ENCODE results near the gene MTHFD1L.
"Not testable (repeated sequence)": the region's sequence is repeated elsewhere in the genome, so short reads cannot be mapped to it uniquely, and the experiment has no call there.

The MTHFD1L gene

GRCh38 chr6:151092591-151092990 lies 227.1 kb downstream of the MTHFD1L start:
- no peak for DNase-seq (ENCODE audit: low read depth, low spot score)

- no peak for DNase-seq (ENCODE audit: low read depth, low spot score)
Observed at GRCh38 chr6:151093706-151094105, 228.2 kb downstream of the MTHFD1L start.

GRCh38 chr6:151095538-151096254 lies 230.2 kb downstream of the MTHFD1L start:
- DNase-seq (ENCODE audit: low read depth, low spot score), result no peak

GRCh38 chr6:151096255-151096612 lies 230.7 kb downstream of the MTHFD1L start:
- no peak for DNase-seq (ENCODE audit: low read depth, low spot score)

GRCh38 chr6:151096691-151097606 lies 231.4 kb downstream of the MTHFD1L start:
- peak; percentile 57 for DNase-seq (ENCODE audit: low read depth, low spot score)

- DNase-seq (ENCODE audit: low read depth, low spot score), result peak; percentile 20
Observed at GRCh38 chr6:151098166-151098565, 232.7 kb downstream of the MTHFD1L start.

- DNase-seq (ENCODE audit: low read depth, low spot score), result no peak
Observed at GRCh38 chr6:151100326-151100725, 234.8 kb downstream of the MTHFD1L start.

GRCh38 chr6:151101161-151101815 lies 235.8 kb downstream of the MTHFD1L start:
- DNase-seq (ENCODE audit: low read depth, low spot score), result no peak

GRCh38 chr6:151101816-151102694 lies 236.6 kb downstream of the MTHFD1L start:
- no peak for DNase-seq (ENCODE audit: low read depth, low spot score)

GRCh38 chr6:151103266-151103665 lies 237.8 kb downstream of the MTHFD1L start:
- DNase-seq (ENCODE audit: low read depth, low spot score), result no peak

- DNase-seq (ENCODE audit: low read depth, low spot score), result no peak
Observed at GRCh38 chr6:151107897-151108427, 242.5 kb downstream of the MTHFD1L start.

- DNase-seq (ENCODE audit: low read depth, low spot score), result no peak
Observed at GRCh38 chr6:151108548-151108947, 243.0 kb downstream of the MTHFD1L start.

- DNase-seq (ENCODE audit: low read depth, low spot score), result peak; percentile 48
Observed at GRCh38 chr6:151109361-151109760, 243.9 kb downstream of the MTHFD1L start.

GRCh38 chr6:151109869-151110575 lies 244.5 kb downstream of the MTHFD1L start:
- DNase-seq (ENCODE audit: low read depth, low spot score), result no peak

- no peak for DNase-seq (ENCODE audit: low read depth, low spot score)
Observed at GRCh38 chr6:151110576-151110905, 245.0 kb downstream of the MTHFD1L start.

GRCh38 chr6:151111670-151112069 lies 246.2 kb downstream of the MTHFD1L start:
- DNase-seq (ENCODE audit: low read depth, low spot score), result no peak

GRCh38 chr6:151112130-151112529 lies 246.6 kb downstream of the MTHFD1L start:
- no peak for DNase-seq (ENCODE audit: low read depth, low spot score)

GRCh38 chr6:151112884-151113283 lies 247.4 kb downstream of the MTHFD1L start:
- not testable (repeated sequence) for DNase-seq (ENCODE audit: low read depth, low spot score)

GRCh38 chr6:151113641-151114040 lies 248.1 kb downstream of the MTHFD1L start:
- no peak for DNase-seq (ENCODE audit: low read depth, low spot score)

- no peak for DNase-seq (ENCODE audit: low read depth, low spot score)
Observed at GRCh38 chr6:151118461-151119123, 253.1 kb downstream of the MTHFD1L start.
